ENCODE data around the gene PTRH2. TPM values are rescaled to one million over a fixed set of nuclear protein-coding genes. Genes with fewer than 3 reads are reported as not detected.

PTRH2 gene
- total RNA-seq, 1 donor from 2014 or later: 125 TPM

- intact Hi-C loops (cut with DNase I): no loop called here
- TF ChIP-seq CTCF (IDR thresholded peaks at IDR 0.05): no peak
Measured at GRCh38 chr17:59684967-59685366, 22.3 kb downstream of the PTRH2 start.

GRCh38 chr17:59683283-59683682, 23.9 kb downstream of the PTRH2 start:
- no peak for DNase-seq (ENCODE audit: low spot score in 2 of 2)
- Histone ChIP-seq H3K27ac (no peak overlapping the region), H3K36me3 (peaks cover 87 to 93% of the 10 kb centered on the region in 2 donors), H3K27me3 (no peaks in the 10 kb centered on the region), H3K9me3 (no peaks in the 10 kb centered on the region), H3K4me3 (no peak overlapping the region), H3K4me1 (peaks cover 0 to 4% of the 10 kb centered on the region in 2 donors)
- no peak for TF ChIP-seq CTCF (IDR thresholded peaks at IDR 0.05)
- intact Hi-C loops (cut with DNase I): no loop called here

More at GRCh38 chr17:59684967-59685366, 22.3 kb downstream of the PTRH2 start:
- Histone ChIP-seq H3K4me1 (peaks cover 0 to under 1% of the 10 kb centered on the region in 2 donors), H3K4me3 (no peak overlapping the region), H3K27ac (no peak overlapping the region), H3K36me3 (peaks cover 72 to 84% of the 10 kb centered on the region in 2 donors), H3K9me3 (no peaks in the 10 kb centered on the region), H3K27me3 (no peaks in the 10 kb centered on the region)
- DNase-seq (ENCODE audit: low spot score in 2 of 2): no peak

- H3K36me3 ChIP-seq: peaks cover 88 to 95% of the 10 kb centered on the region in 2 donors
- H3K9me3 ChIP-seq: no peaks in the 10 kb centered on the region
- no peak for TF ChIP-seq CTCF (IDR thresholded peaks at IDR 0.05)
- no peak overlapping the region for H3K4me3 ChIP-seq
- peak overlapping the region in 1 of 2 donors; percentile 19 for H3K27ac ChIP-seq
- H3K4me1 ChIP-seq: peaks cover 0 to 7% of the 10 kb centered on the region in 2 donors
- no peak for DNase-seq (ENCODE audit: low spot score in 2 of 2)
- intact Hi-C loops (cut with DNase I): no loop called here
- H3K27me3 ChIP-seq: no peaks in the 10 kb centered on the region
Measured at GRCh38 chr17:59680314-59680713, 26.9 kb downstream of the PTRH2 start.

- TF ChIP-seq CTCF (IDR thresholded peaks at IDR 0.05): no peak
- Histone ChIP-seq H3K27me3 (no peaks in the 10 kb centered on the region), H3K9me3 (no peaks in the 10 kb centered on the region), H3K27ac (peak overlapping the region in 1 of 2 donors; percentile 23), H3K4me1 (peaks cover 0 to 7% of the 10 kb centered on the region in 2 donors), H3K36me3 (peaks cover 90 to 96% of the 10 kb centered on the region in 2 donors), H3K4me3 (no peak overlapping the region)
- intact Hi-C loops (cut with DNase I): no loop called here
- DNase-seq (ENCODE audit: low spot score in 2 of 2): no peak
Measured at GRCh38 chr17:59678918-59679317, 28.3 kb downstream of the PTRH2 start.

- H3K4me1 ChIP-seq: peaks cover 0 to 7% of the 10 kb centered on the region in 2 donors
- intact Hi-C loops (cut with DNase I): no loop called here
- no peaks in the 10 kb centered on the region for H3K27me3 ChIP-seq
- H3K36me3 ChIP-seq: peaks cover 80 to 85% of the 10 kb centered on the region in 2 donors
- H3K4me3 ChIP-seq: no peak overlapping the region
- DNase-seq (ENCODE audit: low spot score in 2 of 2): no peak
- no peak for TF ChIP-seq CTCF (IDR thresholded peaks at IDR 0.05)
- H3K27ac ChIP-seq: no peak overlapping the region
- no peaks in the 10 kb centered on the region for H3K9me3 ChIP-seq
Measured at GRCh38 chr17:59676716-59677115, 30.5 kb downstream of the PTRH2 start.

- H3K9me3 ChIP-seq: no peaks in the 10 kb centered on the region
- intact Hi-C loops (cut with DNase I): no loop called here
Measured at GRCh38 chr17:59675231-59675630, 32.0 kb downstream of the PTRH2 start.

More at GRCh38 chr17:59675231-59675630, 32.0 kb downstream of the PTRH2 start:
- H3K4me1 ChIP-seq: peaks cover 0 to 13% of the 10 kb centered on the region in 2 donors
- H3K4me3 ChIP-seq: no peak overlapping the region
- no peak overlapping the region for H3K27ac ChIP-seq
- no peak for DNase-seq (ENCODE audit: low spot score in 2 of 2)
- TF ChIP-seq CTCF (IDR thresholded peaks at IDR 0.05): no peak
- peaks cover 65 to 74% of the 10 kb centered on the region in 2 donors for H3K36me3 ChIP-seq
- H3K27me3 ChIP-seq: no peaks in the 10 kb centered on the region

All from ascending aorta (tissue), 2 donors.